NCI-H1105 (cell line): ENCODE data around the gene MRNIP.

Source experiments
- DNase-seq: peaks from one replicate; lab custom pipeline; 2025; lab: John Stamatoyannopoulos, UW

MRNIP gene

DNA sequence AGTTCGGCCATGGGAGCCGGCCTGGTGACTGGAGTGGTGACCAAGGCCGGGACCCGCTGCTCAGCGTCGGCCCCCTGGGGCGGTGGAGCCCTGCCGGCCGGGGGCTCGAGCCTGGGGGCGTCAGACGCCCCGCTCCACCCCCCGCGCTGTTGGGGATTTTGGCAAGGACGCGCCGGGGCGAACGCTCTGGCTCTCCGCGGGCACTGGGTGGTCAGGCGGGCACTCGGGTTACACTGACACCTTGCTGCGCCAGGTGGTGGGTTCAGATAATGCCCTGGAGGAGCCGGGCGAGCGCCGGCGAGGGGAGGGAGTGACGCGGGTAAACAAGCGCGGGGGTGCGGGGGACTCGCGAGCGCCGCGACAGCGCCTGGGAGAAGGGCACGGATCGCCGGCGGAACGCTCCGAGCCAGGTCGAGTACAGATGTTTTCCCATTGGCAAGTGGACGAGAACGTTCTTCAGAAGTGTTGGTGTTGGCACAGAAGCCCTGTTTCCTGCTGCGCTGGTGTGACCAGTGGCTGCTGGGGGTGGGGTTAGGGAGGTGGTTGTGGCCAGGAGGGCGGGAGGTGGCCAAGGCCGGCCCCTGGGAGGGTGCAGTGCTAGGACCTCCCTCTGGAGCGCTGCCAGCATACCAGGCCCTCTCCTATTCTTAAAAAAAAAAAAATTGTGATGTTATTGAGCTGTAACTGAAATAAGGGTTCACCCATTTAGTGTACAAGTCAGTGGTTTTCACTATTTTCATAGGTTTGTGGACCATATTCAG lies 37.1 kb downstream of the MRNIP start:
- peak; percentile 53 for DNase-seq

DNA sequence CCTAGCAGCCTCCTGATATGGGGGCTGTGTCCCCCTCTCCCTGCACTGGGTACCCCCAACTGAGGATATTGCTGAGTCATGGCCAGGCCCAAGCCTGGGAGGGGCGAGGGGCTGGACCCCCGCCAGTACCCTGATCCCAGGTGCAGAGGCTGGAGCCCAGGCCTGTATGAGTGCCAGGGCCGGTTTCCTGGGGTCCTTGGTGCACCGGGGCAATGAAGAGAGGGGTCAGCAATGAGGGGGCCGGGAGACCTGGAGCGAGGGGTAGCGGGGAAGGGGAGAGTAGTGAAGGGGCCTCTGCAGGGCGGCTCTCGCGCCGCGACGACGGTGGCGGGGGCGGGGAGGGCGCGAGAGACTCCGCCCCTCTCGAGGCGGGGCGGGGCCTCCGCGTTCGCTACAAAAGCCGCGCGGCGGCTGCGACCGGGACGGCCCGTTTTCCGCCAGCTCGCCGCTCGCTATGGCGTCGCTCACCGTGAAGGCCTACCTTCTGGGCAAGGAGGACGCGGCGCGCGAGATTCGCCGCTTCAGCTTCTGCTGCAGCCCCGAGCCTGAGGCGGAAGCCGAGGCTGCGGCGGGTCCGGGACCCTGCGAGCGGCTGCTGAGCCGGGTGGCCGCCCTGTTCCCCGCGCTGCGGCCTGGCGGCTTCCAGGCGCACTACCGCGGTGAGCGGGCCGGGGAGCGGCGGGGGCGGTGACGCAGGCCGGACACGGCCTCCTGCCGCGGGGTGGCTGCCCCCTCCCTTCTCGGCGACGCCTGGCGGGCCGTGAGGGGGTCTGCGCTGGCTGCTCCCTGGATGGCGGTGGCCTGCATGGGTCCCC lies 37.9 kb downstream of the MRNIP start, which contains the start of gene SQSTM1:
SQSTM1 (plus strand) TSS at position 423 of the 815 bp plus-strand sequence; CDS start at position 455, 32 bp downstream.
- peak; percentile 37 for DNase-seq

DNA sequence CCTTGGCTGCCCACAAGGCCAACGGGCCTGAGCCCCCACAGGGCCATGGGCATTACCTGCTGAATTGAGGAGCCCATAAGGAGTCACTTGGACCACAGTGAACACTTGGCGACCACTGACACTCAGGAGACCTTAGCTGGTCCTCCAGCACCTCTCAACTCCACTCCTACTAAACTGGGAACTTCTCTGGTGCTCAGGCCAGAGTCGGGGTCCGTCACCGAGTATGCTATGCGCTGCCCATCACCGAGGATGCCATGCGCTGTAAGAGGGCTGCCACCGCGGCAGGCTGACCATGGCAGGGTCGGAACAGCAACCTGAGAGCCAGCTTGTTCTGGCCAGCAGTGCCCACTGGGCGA lies 38.5 kb downstream of the MRNIP start:
- no peak for DNase-seq

DNA sequence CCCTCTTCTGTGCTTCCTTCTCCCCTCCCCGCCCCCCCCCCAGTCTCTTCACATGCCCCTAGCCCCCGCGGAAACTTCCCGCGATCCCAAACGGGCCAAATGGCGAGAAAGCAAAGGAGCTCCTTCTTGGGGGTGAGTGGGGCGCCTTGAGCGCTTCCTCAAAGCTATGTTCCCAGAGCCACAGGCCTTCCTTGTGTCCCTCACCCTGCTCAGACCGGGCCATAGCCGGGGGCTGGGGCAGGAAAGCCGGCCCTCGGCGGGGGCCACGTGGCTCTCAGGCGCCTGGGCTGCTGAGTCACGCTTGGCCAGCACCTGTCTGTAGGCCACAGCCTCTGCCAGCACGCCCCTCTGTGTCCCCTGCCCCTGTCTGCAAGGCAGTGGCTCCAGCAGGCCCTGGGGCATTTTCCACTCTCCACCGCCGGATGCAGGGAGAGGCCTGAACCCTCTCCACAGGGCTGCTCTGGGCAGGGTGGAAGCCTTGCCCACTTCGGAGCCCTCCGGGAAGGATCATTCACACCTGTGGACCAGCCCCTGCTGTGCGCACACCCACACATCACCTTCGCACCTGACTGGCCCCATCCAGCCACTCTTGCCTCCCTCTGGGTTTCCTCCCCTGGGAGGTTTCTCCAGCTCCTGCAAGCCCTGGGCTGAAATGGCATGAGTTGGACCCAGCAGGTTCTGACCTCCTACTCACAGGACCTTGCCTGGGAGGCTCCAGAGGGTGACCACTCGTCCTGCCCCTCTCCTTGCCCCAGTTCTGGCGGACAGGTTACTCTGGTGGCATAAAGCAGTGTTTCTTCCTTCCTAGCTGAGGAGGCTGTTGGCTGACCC lies 39.1 kb downstream of the MRNIP start:
- DNase-seq, result no peak

DNA sequence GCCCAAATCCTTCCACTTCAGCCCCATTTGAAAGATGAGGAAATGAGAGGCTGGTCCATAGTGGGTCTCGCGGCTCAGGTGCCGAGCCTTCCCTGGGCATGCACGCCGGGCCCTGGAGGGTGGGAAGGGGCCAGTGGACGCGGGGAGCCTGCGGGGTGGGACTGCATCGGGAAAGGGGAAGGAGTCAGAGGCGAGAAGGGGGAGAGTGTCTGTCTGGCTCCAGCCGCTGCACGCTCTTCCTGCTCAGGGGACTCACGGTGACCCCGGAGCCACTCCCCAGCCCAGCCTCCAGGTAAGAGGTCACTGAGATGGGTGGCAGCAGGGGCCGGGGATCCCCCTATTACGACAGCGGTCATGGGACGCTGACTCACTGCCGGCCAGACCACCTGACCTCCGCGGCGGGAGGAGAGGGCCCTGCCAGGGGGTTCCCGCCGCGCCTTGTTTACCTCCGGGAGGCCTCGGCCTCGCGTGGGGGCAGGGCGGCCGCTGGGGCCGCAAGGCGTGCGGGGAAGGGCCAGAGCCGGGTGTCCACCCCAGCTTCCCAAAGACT lies 39.8 kb downstream of the MRNIP start:
- DNase-seq, result peak; percentile 49

DNA sequence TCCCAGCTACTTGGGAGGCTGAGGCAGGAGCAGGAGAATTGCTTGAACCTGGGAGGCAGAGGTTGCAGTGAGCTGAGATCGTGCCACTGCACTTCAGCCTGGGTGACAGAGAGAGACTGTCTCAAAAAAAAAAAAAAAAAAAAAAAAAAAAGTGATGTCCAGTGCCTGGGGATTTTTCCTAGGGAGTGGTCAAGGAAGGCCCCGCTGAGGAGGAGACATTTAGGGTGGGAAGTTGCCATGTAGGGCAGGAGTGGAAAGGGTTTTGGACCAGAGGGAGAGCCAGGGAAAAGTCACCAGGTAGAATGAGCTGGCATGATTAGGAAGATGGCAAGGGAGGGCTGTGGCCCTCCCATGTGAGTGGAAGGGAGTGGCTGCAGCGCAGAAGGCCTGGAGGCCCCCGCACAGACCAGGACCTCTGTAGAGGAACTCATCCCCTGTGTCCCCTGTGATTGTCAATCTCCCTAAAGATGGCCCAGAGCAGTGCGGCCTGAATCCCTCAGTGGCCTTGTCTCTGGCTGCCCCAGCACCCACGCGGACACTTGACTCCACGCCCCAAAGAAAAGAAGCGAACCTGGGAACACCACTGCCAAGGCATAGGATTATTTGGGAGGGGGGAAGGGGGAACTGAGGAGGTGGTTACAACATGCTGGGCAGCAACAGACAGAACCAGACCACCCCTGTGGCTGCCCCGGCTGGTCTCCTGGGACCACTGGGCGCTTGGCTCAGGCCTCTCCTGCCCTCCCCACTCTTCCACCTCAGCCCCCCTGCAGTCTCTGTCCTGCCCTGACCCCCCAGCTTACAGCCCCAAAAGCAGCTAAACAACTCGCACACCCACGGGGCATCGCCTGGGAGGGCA lies 40.5 kb downstream of the MRNIP start:
- DNase-seq, result no peak

DNA sequence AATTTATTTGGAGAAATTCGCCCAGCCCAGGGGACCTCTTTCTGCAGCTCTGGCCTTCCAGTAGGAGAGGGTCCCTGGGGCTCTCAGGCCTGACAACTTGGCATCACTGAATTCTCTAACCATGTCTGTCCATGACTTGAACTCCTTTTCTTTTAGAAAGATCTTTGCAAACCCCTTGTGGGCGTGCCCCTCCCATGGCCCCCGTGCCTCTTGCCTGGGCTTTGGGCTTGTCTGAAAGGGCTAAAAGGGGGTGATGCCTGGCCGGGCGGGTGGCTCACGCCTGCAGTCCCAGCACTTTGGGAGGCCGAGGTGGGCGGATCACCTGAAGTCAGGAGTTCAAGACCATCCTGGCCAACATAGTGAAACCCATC lies 41.2 kb downstream of the MRNIP start:
- no peak for DNase-seq

DNA sequence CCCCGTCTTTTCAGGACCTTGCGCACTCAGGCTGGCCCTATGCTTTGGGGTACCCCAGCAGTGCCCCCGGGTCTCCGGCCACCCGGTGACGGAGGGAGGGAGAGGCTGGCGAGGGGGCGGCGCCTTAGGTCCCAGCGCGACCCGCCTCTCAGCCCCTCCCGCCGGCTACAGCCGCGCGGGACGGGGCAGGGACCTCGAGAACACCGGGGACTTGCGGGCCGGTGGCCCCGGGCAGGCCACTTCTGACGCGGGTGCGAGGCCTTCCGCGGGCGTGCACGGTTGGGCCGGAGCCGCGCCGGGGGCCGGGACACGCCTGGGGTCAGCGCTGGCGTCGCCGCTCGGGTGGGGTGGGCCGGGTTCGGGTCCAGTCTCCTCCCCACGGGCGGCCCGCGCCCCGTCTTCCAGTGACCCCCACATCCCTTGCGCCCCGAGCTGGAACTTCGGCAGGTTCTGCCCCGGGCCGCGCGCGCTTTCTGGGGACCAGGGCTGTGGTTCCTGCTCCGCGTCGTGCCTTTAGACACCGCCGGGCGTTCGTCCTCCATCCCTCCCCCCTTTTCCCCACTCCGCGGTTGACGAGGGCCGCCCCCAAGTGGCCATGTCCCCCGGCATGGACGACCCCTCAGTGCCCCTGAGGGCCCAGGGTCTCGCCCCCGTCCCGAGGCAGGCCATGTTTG lies 41.7 kb downstream of the MRNIP start:
- DNase-seq, result no peak

DNA sequence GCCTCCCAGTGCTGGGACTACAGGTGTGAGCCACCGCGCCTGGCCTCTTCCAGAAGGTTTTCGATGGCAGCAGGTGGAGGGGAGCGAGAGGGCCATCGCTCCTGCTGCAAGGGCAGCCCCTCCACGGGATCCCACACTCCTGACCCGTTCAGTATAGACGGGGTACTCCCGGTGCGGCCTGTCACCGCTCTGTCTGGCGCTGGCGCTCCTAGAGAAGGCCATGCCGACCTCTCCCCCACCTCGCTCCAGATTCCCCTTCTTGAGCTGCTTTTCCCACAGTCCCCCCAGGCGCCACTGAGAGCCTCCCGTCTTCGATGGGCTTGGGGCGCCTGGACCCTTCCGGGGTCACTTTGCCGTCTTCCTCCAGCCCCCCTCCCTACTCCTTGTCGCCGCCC lies 42.2 kb downstream of the MRNIP start:
- DNase-seq, result no peak

DNA sequence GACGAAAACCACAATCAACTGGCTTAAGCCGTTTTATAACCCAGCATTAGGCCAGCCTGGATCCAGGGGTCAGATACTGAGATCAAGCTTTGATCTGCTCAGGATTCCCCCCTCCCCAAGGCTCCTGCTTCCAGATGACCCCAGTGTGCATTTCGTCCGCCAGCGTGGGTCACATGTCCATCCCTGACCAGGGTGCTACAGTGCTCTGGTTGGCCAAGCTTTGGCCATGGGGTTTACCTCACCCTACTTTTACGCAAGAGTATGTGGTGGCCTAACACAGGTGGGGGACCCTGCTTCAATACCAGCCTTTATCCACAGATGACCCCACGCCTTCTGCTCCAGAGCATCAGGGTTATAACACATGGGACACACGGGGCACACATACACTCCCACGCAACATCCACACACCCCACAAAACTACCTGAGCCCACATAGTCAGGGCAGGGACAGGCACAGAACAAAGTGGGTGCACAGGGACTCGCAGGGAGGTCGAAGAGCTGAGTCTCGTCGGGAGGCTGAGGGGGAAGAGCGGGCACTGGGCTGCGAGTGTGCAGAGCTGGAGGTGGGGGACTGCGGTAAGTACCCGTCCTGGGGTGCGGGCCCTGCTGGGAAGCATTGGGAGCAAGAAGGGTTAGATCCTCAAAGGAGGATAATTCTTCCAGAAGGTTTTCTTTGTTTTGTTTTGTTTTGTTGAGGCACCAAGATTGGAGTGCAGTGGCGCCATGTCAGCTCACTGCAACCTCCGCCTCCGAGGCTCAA lies 42.9 kb downstream of the MRNIP start:
- DNase-seq, result no peak

DNA sequence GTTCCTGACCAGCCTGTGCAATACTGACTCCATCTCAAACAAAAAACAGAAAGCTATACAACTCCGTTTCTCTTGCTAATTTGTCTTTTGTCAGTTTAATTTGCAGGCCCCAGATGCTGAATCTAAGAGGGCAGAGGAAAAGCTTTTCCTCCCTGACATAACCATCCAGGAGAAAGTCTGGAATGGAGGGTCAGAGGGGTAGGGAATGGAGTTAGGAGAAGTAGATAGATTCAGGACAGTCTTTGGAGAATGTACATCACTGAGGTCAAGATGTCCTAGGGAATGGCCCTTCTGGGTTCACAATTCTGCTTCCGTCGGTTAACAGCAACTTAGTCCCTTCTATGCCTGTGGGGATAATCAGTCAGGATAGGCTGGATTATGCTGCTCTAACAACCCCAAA lies 44.5 kb downstream of the MRNIP start:
- DNase-seq, result no peak

DNA sequence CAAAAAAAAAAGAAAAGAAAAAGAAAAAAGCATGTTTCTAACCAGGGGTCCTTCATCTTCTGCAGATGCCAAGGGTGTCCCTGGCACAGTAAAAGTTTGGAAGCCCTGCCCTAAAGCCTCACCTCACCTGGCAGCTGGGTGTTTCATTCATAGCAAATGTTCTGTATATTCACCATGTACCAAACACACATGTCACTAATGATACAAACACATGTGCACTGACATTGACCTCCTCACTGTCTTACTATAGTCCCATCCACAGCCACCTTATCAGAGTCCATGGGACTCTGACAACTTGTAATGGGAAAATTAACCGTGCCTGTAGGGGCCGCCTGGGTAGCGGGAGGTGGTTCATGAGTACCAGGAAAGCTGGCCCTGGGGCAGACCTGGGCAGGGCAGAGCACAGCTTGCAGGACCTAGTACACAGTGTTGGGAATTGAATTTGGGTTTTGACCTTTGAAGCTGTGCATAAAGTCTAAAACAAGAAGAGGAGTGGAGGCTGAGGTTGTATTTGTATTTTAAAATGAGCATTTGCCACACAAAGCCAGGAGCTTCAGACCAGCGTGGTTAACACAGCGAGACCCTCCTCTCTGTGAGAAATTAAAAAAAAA lies 45.5 kb downstream of the MRNIP start:
- DNase-seq, result no peak

DNA sequence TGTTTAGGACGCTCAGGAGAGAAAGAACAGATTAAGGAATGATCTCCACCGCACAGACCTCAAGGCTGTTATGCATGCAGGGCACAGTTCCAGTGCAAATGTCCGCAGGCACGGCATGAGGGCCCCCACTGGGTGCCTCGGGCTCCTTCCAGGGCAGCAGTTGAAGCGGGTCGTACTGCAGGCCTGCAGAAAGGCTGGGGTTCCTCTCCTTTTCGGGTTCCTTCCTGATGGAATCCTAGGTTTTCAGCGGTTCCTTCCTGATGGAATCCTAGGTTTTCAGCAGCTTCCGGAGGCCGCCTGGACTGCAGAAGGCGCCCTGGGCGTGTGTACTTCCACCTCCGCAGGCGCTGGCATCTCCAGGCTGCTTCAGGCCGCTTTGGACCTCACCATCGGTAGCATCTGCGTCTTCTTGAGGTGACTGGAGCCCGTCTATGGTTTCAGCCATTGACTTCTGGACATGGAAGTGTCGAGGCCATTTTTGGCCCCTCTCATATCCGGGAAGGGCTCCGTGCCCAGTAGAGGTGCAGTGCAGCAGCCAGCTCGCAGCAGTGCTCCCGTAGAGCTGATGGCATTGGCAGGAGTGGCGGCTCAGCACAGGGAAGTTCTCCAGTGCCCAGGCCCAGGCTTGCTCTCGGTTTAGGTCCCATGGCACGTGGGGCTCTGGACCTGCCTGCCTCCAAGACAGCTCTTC lies 46.3 kb downstream of the MRNIP start:
- DNase-seq, result no peak

DNA sequence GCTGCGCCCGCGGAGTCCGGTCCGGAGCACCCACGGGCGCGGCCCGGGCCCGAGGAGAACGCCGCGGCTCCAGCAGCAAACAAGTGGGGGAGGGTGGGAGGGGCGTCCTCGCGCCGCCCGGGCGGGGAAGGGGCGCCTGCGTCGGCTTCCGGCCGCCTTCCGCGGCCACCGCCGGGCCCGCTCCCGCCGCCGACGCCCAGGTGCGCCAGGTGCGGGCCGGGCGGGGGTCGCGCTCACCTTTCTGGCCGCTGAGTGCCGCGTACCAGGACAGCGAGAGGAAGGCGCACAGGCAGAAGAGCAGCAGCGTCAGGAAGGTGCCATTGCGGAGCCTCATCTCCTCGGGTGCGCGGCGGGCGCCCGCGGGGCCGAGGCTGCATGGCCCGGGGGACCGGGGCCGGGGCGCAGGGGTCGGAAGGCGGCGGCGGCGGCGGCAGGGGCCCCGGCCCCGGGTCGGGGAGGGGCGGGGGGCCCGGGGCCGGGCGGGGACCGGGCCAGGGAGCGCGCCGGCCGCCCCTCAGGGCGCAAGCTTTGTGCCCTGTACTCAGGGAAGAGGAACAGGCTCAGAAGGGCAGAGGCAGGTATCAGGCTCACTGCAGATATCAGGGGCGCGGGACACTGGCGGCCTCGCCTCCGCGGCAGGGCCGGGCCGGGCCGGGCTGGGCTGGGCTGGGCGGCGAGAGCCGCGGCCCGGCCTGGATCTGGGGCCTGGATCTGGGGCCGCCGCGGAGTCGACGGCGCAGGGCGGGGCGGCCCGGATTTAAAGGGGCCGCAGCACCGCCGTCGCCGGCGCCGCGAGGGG lies 52.2 kb downstream of the MRNIP start, which contains the start of gene MGAT4B:
MGAT4B (minus strand) TSS at position 617 of the 799 bp plus-strand sequence; CDS start at position 334, 283 bp downstream.
- DNase-seq, result peak; percentile 37

DNA sequence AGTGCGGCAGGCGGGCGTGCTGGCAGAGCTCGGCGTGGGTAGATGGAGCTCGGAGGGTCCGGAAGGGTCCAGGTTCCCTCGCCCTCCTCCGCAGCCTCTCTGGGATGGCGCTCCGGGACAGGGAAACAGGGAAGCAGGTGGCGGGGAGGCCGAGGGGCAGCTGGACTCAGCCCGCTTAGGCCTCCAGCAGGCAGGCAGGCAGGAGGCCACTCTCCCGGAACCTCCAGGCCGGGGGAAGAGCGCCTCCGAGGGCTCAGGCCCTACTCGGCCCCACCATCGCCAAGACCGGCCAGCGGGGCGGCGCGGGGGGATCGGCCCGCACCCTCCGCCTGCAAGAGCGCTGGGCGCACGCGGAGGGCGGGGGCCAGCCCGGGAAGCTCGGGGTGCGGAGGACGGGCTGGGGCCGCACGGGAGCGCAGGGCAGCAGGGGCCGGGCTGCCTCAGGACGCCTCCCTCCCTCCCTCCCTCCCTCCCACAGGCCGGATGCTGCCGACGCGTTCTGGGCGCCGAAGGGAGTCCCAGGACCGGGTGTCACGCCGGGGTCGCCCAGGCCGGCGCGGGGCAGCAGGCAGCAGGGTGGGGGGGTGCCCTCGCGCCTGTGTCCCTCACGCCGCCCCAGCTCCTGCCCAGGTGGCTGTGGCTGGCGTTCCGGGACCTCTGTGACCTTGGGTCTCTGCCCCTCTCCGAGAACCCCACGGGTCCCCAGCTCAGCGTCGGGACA lies 52.9 kb downstream of the MRNIP start:
- no peak for DNase-seq

DNA sequence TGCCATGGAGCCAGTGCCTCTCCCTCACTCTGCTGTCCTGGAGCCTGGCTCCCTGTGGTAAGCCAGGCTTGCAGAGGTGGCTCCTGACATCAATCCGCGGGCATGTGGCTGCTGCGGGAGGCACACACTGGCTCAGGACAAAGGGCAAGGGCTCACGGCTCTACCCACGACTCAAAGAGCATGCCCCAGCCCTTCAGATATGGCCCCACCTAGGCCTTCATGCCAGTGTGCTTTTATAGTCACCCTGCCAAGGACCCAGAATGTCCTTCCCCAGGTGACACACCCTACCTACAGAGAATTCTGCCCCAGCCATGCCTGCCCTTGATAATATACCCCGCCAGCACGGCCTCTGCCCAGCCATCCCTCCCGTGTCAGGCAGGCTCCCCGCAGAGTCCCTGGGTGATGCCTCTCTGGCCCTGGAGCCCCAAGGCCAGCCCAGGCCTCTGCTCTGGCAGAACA lies 53.5 kb downstream of the MRNIP start:
- no peak for DNase-seq

DNA sequence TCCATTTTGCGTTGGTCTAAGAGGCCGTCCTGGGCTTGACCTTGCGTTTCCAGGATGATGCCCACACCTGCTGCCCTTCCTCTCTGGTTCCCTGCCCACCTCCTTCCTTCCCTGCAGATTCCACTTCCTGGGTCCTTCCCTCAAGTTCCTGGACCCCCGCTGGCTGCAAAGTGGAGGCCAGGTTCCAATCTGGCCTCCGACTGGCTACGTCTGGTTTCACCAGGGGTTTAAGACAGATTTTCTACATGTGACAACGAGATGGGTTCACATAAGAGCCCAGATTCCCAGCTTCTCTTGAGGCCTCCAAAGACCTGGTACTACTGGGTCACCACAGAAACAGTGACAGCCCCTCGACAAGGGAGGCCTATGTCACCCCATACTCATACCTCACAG lies 54.1 kb downstream of the MRNIP start:
- DNase-seq, result no peak
